GM21619 (cell line): ENCODE measurements around the gene STPG4.
"Not testable (repeated sequence)": the region's sequence is repeated elsewhere in the genome, so short reads cannot be mapped to it uniquely, and the experiment has no call there.

Experiments used
- ATAC-seq: cut with Tn5 transposase; IDR thresholded peaks from one replicate; pipeline ENCODE4 v1.9.1; 2021; ENCODE audit not compliant: unreplicated experiment

Gene STPG4

GRCh38 chr2:47128705-47129104, 26.4 kb downstream of the STPG4 start:
- no peak for ATAC-seq

GRCh38 chr2:47127862-47128543, 27.1 kb downstream of the STPG4 start:
- ATAC-seq = no peak

DNA sequence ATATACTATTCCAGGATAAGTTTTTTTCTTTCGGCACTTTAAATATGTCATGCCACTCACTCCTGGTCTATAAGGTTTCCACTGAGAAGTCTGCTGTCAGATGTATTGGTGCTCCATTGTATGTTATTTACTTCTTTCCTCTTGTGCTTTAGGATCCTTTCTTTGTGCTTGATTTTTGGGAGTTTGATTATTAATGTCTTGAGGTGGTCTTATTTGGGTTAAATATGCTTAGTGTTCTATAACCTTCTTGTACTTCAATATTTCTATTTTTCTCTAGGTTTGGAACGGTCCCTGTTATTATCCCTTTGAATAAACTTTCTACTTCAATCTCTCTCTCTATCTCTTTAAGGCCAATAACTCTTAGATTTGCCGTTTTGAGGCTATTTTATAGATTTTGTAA, 28.3 kb downstream of the STPG4 start:
- no peak for ATAC-seq

- ATAC-seq = not testable (repeated sequence)
These were observed 30.4 kb downstream of the STPG4 start for GRCh38 chr2:47124740-47125139.

DNA sequence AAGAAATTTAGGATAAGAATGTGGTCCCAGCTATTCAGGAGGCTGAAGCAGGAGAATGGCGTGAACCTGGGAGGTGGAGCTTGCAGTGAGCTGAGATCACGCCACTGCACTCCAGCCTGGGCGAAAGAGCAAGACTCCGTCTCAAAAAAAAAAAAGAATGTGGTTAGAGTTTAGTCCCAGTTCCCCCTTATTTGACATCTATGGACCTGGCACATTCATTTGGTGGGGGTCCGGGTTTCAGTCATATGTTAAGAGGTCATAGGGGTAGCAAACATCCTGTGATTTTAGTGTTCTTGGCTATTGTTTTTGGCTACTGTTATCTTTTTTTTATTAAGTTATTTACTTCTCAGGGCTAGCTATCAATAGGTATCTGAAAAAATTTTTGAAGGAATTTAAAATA, 34.7 kb downstream of the STPG4 start:
- ATAC-seq = not testable (repeated sequence)

GRCh38 chr2:47119001-47119400, 36.1 kb downstream of the STPG4 start:
- ATAC-seq = no peak

DNA sequence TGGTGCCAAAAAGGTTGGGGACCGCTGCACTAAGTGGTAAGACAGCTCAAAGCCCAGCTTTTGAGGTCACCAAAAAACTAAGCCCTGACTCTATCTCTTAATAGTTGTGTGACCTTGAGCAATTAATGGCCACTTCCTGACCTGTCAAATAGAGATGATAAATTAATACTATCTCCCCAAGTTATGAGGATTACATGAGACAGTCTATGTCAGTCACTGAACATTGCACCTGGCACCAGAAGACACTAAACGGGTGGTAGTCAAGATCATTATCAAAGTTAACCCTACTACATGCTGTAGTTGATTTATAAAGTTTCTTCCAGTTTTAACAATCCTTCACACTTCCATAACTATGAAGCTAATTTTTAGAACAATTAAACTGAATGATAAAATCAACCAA, 36.5 kb downstream of the STPG4 start:
- no peak for ATAC-seq

DNA sequence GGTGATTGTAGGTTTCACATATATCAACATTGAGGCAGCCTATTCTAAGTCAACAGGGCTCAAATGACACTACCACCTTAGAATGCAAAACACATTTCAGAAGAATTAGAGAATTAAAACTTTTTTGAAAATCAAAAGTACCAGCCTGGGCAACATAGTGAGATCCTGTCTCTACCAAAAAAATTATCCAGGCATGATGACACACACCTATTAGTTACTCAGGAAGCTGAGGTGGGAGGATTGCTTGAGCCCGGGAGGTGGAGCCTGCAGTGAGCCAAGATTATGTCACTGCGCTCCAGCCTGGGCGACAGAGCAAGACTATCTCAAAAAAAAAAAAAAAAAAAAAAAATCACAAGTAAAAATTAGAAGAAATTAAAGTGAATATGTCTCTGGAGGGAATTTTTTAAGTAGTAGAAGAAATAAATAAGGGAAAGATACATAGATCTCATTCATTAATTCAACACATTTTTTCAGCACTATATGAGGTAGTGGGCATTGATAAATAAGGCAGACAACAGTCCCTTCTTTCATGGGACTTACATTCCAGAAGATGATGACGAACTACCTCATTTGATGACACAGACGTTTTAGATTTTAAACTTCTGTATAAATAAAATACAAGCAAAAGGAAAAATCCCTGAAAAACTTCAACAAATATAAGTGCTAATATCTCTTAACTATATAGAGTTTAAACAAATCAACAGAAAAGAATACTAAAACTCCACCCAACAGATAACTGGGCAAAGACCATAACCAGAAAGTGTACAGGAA, 42.3 kb downstream of the STPG4 start:
- ATAC-seq = no peak

- ATAC-seq = no peak
These were observed 45.4 kb downstream of the STPG4 start for GRCh38 chr2:47109680-47110079.

- ATAC-seq = no peak
These were observed 46.1 kb downstream of the STPG4 start for GRCh38 chr2:47109007-47109375.

GRCh38 chr2:47108267-47109006, 46.7 kb downstream of the STPG4 start:
- ATAC-seq = not testable (repeated sequence)

DNA sequence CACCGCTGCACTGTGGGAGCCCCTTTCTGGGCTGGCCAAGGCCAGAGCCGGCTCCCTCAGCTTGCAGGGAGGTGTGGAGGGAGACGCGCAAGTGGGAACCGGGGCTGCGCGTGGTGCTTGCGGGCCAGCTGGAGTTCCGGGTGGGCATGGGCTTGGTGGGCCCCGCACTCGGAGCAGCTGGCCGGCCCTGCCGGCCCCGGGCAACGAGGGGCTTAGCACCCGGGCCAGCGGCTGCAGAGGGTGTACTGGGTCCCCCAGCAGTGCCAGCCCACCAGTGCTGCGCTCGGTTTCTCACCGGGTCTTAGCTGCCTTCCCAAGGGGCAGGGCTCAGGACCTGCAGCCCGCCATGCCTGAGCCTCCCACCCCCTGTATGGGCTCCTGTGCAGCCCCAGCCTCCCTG, 47.9 kb downstream of the STPG4 start:
- not testable (repeated sequence) for ATAC-seq

- not testable (repeated sequence) for ATAC-seq
These were observed 48.9 kb downstream of the STPG4 start for GRCh38 chr2:47106231-47106630.

GRCh38 chr2:47099712-47100111, 55.4 kb downstream of the STPG4 start:
- ATAC-seq = not testable (repeated sequence)

DNA sequence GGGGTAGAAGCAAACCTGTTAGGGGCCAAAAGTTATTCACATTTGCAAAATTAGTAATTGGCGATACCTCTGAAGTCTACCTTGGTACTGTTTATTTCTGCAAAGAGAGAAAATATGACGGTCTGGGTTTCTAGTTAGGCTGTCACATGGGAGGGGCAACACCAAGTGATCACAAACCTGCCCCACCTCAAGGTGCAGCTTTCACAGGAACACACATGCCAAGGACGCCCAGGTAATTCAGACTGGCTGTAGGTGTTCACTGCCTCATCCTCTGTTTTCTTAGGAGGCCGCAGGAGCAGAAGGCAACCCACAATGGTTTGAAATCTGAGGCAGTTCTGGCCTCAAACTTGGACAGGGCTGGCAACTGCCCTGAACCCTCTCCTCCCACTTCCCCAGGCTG, 56.2 kb downstream of the STPG4 start:
- no peak for ATAC-seq

GRCh38 chr2:47097563-47097962, 57.5 kb downstream of the STPG4 start:
- no peak for ATAC-seq

GRCh38 chr2:47096451-47096850, 58.7 kb downstream of the STPG4 start:
- no peak for ATAC-seq

DNA sequence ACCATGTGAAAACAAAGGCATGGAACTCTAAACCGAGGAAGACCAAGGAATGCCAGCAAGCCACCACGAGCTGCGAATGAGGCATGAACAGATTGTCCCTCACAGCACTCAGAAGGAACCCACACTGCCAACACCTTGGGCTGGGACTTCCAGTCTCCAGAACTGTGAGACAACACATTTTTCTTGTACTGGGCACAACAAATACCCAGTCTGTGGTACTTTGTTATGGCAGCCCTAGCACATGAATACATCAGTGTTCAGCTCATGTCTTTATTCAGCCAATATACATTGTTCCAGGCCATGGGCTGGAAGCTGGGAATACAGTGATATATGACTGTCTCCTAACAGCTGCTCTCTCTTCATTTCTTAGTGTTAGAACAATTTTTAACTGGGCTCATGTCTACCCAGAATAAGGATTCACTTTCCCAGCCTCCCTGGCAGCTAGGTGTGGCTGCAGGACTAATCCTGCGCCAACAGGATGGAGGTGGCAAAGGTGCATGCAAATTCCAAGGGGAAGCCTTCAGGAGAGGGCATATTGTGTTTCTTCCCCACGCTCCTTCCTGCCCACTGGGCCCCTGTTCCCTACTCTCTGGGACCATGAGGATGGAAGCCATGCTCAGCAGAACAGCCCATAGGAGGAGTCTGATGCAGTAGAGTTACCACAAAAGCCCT, 59.6 kb downstream of the STPG4 start:
- ATAC-seq = no peak

GRCh38 chr2:47094511-47095142, 60.5 kb downstream of the STPG4 start:
- ATAC-seq = no peak

DNA sequence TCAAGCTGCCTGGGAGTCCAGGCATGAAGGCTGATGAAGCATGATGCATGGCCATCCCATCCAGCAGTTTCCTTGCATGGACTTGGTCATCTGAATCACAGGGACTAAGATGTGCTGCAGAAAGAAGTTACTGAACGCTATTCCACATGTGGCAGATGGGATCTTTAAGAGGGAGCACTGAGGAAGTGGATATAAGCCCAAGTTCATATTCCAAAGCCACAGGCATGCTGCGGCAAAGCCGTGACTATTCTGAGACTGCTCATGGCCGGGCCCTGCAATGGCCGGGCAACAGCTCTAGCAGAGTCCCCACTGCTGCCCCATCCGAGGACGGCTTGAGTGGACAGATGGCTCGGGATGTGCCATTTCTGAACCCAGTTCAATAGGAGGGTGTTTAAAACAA, 61.5 kb downstream of the STPG4 start:
- no peak for ATAC-seq

GRCh38 chr2:47092465-47092864, 62.6 kb downstream of the STPG4 start:
- ATAC-seq = no peak
